Prostate gland (tissue), 2 donors: ENCODE measurements around the gene TMCO1. TPM values are rescaled to one million over a fixed set of nuclear protein-coding genes. Genes with fewer than 3 reads are reported as not detected.
"Not testable (repeated sequence)": the region's sequence is repeated elsewhere in the genome, so short reads cannot be mapped to it uniquely, and the experiment has no call there.

Source experiments
- DNase-seq: peaks from one replicate; pipeline ENCODE4 v3.0.0-alpha.2; 2019; ENCODE audit warnings: low spot score
- H3K27ac ChIP-seq, 2 donors: fragments of 200-600 bp; sonication (generic); 2 replicates each; pipeline ENCODE4 v1.5.1; 2017 to 2019
- H3K27me3 ChIP-seq: fragments of 200-600 bp; sonication (generic); replicated peaks from 2 replicates; pipeline ENCODE4 v1.5.1; 2019; ENCODE audit not compliant: insufficient read depth
- H3K36me3 ChIP-seq, 2 donors: fragments of 200-600 bp; sonication (generic); 1 replicate in 1 of 2; 2 replicates in 1 of 2; pipeline versions ENCODE4 v1.5.1 to v1.8.1; 2017 to 2019
- H3K4me1 ChIP-seq: fragments of 200-600 bp; sonication (generic); replicated peaks from 2 replicates; pipeline ENCODE4 v1.5.1; 2019
- H3K4me3 ChIP-seq, 2 donors: fragments of 200-600 bp; sonication (generic); 2 replicates each; pipeline ENCODE4 v1.5.1; 2017 to 2019
- H3K9me3 ChIP-seq: fragments of 200-600 bp; sonication (generic); 2 replicates; pipeline ENCODE4 v1.5.1; 2017
- POLR2A ChIP-seq: fragments of 450-650 bp; IDR thresholded peaks from one replicate; pipeline ENCODE4 v1.6.1; 2016; ENCODE audit warnings: antibody characterized with exemption, mild to moderate bottlenecking
- POLR2AphosphoS5 ChIP-seq: sonication (generic); formaldehyde crosslinking; IDR thresholded peaks from one replicate; pipeline ENCODE4 v1.6.1; 2017; ENCODE audit warnings: antibody characterized with exemption
- WGBS: methylation state at CpG from one replicate; pipeline ENCODE4 v1.1.5; 2018; 5-methylcytosine and 5-hydroxymethylcytosine counted together
- intact Hi-C: fragments of 100-400 bp; cut with DNase I; formaldehyde crosslinking; loops from one replicate; pipeline ENCODE4 v1.14.2; 2022
- total RNA-seq, 2 donors: library from RNA; depleted of rRNA; stranded (reverse); fragments of >200 nt; gene quantifications; one replicate each; pipeline ENCODE4 v1.1.0, GENCODE V29; 2016
- TF ChIP-seq, protein P1 (sequence below), 4 experiments: fragments of 200-600 bp in 2 of 4; fragments of 450-650 bp in 2 of 4; sonication (generic) in 2 of 4; IDR thresholded peaks; 1 replicate in 3 of 4; 2 replicates in 1 of 4; pipeline ENCODE4 v1.5.1; 2016 to 2019; ENCODE audit warnings: antibody characterized with exemption in 4 of 4, mild to moderate bottlenecking in 2 of 4, moderate library complexity in 2 of 4

Gene TMCO1
- total RNA-seq, 2 donors from 2014 or later, result 90.8 to 120 TPM

DNA sequence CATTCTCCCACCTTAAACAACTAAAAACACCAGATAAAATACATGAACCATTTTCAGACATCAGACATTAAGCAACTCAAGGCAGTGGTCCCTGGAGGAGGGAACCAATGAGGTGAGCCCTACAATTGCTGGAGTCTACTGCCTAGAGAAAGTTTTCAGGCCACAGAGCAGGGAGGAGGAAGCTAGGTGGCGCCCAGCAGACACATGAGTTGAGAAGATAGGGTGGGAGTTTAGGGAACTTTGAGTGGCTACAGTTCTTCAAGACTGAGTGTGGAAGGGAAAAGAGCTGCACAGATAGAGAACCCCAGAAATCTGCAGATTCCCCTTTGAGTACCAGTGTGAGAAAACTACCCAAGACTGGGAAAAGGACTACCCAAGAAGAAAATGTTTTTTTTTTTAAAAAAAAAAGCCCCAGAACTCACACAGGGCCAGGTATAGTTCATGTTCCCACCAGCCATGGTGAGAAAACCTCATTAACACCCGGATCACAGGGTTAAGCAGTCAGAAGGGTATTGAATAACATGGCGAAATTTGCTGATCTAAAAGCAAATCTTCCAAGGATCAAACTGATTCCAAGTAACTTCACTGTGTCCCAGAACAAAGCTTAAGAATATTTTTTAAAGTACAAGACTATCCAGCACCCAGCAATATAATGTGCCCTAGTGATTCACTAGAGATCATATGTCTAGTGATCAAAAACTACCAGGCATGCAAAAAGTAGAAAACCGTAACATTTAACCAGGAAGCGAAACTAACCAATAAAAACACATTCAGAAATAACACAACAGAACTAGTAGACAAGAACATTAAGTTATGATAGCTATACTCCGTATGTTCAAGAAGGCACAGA lies 82.3 kb downstream of the TMCO1 start:
- H3K27me3 ChIP-seq, result no peaks in the 10 kb centered on the region
- no peaks in the 10 kb centered on the region for H3K9me3 ChIP-seq
- no peak overlapping the region for H3K27ac ChIP-seq
- no peak for DNase-seq
- intact Hi-C loops, result no loop called here
- TF ChIP-seq POLR2AphosphoS5 (no peak), POLR2A (no peak)
- TF ChIP-seq, protein P1, sequence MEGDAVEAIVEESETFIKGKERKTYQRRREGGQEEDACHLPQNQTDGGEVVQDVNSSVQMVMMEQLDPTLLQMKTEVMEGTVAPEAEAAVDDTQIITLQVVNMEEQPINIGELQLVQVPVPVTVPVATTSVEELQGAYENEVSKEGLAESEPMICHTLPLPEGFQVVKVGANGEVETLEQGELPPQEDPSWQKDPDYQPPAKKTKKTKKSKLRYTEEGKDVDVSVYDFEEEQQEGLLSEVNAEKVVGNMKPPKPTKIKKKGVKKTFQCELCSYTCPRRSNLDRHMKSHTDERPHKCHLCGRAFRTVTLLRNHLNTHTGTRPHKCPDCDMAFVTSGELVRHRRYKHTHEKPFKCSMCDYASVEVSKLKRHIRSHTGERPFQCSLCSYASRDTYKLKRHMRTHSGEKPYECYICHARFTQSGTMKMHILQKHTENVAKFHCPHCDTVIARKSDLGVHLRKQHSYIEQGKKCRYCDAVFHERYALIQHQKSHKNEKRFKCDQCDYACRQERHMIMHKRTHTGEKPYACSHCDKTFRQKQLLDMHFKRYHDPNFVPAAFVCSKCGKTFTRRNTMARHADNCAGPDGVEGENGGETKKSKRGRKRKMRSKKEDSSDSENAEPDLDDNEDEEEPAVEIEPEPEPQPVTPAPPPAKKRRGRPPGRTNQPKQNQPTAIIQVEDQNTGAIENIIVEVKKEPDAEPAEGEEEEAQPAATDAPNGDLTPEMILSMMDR (IDR thresholded peaks at IDR 0.05), result no peak
- H3K4me1 ChIP-seq, result no peaks in the 10 kb centered on the region
- H3K4me3 ChIP-seq, result no peak overlapping the region
- no peaks in the 10 kb centered on the region for H3K36me3 ChIP-seq
- 94% methylated on average over 6 of the region's 6 CpGs for WGBS

DNA sequence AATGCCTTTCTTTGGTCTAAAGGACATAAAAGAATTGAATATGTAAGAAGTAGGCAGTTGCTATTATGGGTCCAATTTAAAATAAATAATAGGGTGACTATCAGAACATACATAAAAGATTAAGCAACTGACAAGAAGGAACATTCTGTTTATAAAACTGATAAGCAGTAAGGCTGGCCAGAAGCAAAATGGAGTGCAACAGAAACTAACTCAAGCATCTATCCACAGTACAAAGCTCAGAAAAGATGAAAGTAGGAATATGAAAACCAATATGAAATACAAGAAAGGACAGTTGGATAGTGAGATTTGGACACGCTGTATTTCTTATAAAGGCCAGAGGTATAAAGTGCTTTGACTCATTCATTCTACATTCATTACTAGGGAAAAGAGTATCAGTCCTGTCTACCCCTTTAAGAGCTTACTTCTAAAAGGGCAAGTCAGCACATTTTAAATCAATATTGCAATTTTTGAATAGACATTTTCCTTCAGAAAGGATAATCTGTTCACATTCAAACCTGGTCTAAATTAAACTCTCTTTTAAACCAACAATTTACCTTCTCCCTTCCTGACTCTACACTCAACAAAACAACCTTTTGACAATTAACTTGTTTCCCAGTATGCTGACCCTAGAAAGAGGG lies 84.7 kb downstream of the TMCO1 start:
- no peak for DNase-seq
- Histone ChIP-seq H3K27ac (no peak overlapping the region), H3K9me3 (no peaks in the 10 kb centered on the region), H3K27me3 (no peaks in the 10 kb centered on the region), H3K4me3 (no peak overlapping the region), H3K4me1 (no peaks in the 10 kb centered on the region), H3K36me3 (peaks cover 0 to 11% of the 10 kb centered on the region in 2 donors)
- no peak for TF ChIP-seq POLR2AphosphoS5
- TF ChIP-seq, protein P1 (IDR thresholded peaks at IDR 0.05), result no peak
- no peak for TF ChIP-seq POLR2A
- 74% methylated on average over 1 of the region's 1 CpG for WGBS
- intact Hi-C loops, result no loop called here

DNA sequence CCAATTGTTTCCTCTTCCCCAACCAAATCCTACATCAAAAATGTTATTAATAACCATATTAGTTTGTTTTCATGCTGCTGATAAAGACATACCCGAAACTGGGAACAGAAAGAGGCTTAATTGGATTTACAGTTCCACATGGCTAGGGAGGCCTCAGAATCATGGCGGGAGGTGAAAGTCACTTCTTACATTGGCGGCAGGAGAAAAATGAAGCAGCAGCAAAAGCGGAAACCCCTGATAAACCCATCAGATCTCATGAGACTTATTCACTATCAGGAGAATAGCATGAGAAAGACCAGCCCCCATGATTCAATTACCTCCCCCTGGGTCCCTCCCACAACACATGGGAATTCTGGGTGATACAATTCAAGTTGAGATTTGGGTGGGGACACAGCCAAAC lies 87.9 kb downstream of the TMCO1 start:
- intact Hi-C loops, DNase-seq: not testable (repeated sequence)
- peaks cover 0 to 19% of the 10 kb centered on the region in 2 donors for H3K36me3 ChIP-seq

DNA sequence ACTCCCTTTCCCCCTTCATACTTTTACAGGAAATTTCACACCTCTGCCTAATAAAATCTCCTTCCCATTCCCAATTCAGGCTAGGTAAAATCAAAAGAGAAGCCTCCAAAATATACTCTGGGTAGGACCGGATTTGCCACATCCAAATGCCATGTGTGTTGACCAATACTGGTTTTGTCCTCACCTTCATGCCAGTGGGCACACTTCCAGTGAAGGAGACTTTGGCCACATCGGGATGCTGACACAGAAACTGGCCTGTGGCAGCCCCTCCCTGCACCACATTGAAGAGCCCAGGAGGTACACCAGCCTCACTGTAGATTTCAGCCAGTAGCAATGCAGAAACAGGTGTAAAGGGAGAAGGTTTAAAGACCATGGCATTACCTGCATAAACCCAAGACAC lies 88.4 kb downstream of the TMCO1 start:
- intact Hi-C loops, result no loop called here
- Histone ChIP-seq H3K9me3 (no peaks in the 10 kb centered on the region), H3K27ac (no peak overlapping the region), H3K36me3 (peaks cover 0 to 19% of the 10 kb centered on the region in 2 donors), H3K4me1 (no peaks in the 10 kb centered on the region), H3K27me3 (no peaks in the 10 kb centered on the region), H3K4me3 (no peak overlapping the region)
- TF ChIP-seq POLR2AphosphoS5, result no peak
- TF ChIP-seq POLR2A, result no peak
- TF ChIP-seq, protein P1 (IDR thresholded peaks at IDR 0.05), result no peak
- no peak for DNase-seq
- WGBS, result 75% methylated on average over 2 of the region's 2 CpGs

More for the DNA sequence above, 87.9 kb downstream of the TMCO1 start:
- 98% methylated on average over 4 of the region's 4 CpGs for WGBS
- not testable (repeated sequence) for H3K4me1 ChIP-seq, H3K27ac ChIP-seq, H3K9me3 ChIP-seq, H3K4me3 ChIP-seq, H3K27me3 ChIP-seq

DNA sequence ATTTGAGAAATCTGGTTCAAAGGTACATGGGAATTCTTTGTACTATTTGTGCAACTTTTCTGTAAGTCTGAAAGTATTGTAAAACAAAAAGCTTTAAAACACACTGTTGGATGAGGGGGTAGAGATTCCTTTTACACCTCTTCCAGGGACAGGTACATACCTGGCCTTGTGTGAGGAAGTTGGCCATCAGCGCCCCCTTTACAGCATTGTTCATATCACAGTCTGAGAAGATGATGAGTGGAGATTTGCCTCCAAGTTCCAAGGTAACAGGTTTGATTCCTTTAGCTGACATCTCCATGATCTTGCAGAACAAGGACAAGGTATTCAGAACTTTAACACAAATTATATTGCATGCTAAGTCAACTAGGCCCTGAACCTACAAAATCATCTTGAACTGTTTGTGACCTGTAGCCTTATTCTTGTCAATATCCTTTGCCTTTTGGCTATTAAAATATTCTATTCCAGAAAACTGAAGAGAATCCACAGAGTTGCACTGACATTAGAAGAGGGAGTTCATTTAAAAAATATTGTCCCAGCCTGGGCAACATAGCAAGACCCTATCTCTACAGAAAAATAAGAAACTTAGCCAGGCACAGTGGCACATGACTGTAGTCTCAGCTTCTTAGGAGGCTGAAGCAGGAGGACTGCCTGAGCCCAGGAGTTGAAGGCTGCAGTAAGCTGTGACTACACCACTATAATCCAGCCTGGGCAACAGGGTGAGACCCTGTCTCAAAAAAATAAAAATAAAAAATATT lies 89.2 kb downstream of the TMCO1 start:
- intact Hi-C loops, result no loop called here

More for the DNA sequence above, 89.2 kb downstream of the TMCO1 start:
- no peak overlapping the region for H3K27ac ChIP-seq
- no peaks in the 10 kb centered on the region for H3K9me3 ChIP-seq
- no peak for DNase-seq
- TF ChIP-seq POLR2A (no peak), POLR2AphosphoS5 (no peak)
- TF ChIP-seq, protein P1 (IDR thresholded peaks at IDR 0.05), result no peak
- H3K27me3 ChIP-seq, result no peaks in the 10 kb centered on the region
- H3K4me1 ChIP-seq, result no peaks in the 10 kb centered on the region
- no peak overlapping the region for H3K4me3 ChIP-seq
- peaks cover 0 to 19% of the 10 kb centered on the region in 2 donors for H3K36me3 ChIP-seq
- WGBS, result 95% methylated on average over 1 of the region's 1 CpG
